PC-9 (cell line): ENCODE results near the gene PRDM16. TPM values are rescaled to one million over a fixed set of nuclear protein-coding genes. Genes with fewer than 3 reads are reported as not detected.

Source experiments
- BruUV-seq: library from RNA; stranded (reverse); fragments of 400-500 nt; replicated peaks from 2 replicates; lab custom pipeline; 2021; lab: Mats Ljungman, UMichigan
- CTCF ChIA-PET: fragments of 300-600 bp; sonication (Branson Sonifier 250); formaldehyde crosslinking; loops from one replicate; lab custom pipeline; 2022; ENCODE audit warnings: antibody characterized with exemption; lab: Charles Lee
- POLR2A ChIA-PET: fragments of 300-600 bp; sonication (Branson Sonifier 250); formaldehyde crosslinking; loops from one replicate; lab custom pipeline; 2022; ENCODE audit warnings: antibody characterized with exemption; ENCODE audit not compliant: unreplicated experiment; lab: Charles Lee
- DNase-seq, 2 experiments: peaks; one replicate each; pipeline versions ENCODE4 v3.0.0 to v3.0.0-alpha.2; 2015 to 2022; ENCODE audit warnings: mixed read lengths in 1 of 2
- H2AFZ ChIP-seq: fragments of 200-600 bp; sonication (generic); 2 replicates; pipeline ENCODE4 v1.8.1; 2017; ENCODE audit warnings: antibody characterized with exemption
- H3F3A ChIP-seq: fragments of 200-600 bp; sonication (generic); 2 replicates; pipeline ENCODE4 v1.8.1; 2017; ENCODE audit warnings: antibody characterized with exemption, mild to moderate bottlenecking, low read depth; ENCODE audit not compliant: insufficient read depth
- H3K27ac ChIP-seq: fragments of 200-600 bp; sonication (generic); 2 replicates; pipeline ENCODE4 v1.6.1; 2016; ENCODE audit warnings: mixed run types
- H3K27me3 ChIP-seq: fragments of 200-600 bp; sonication (generic); 2 replicates; pipeline ENCODE4 v1.6.1; 2016; ENCODE audit warnings: low read depth, mixed run types; ENCODE audit not compliant: insufficient read depth
- H3K36me3 ChIP-seq: fragments of 200-600 bp; sonication (generic); 2 replicates; pipeline ENCODE4 v1.6.1; 2016; ENCODE audit warnings: low read depth, mixed run types
- H3K4me1 ChIP-seq: fragments of 200-600 bp; sonication (generic); replicated peaks from 2 replicates; pipeline ENCODE4 v1.6.1; 2016; ENCODE audit warnings: mixed run types; ENCODE audit not compliant: insufficient read depth
- H3K4me2 ChIP-seq: fragments of 200-600 bp; sonication (generic); 2 replicates; pipeline ENCODE4 v1.6.1; 2017; ENCODE audit warnings: mixed run types
- H3K4me3 ChIP-seq: fragments of 200-600 bp; sonication (generic); 2 replicates; pipeline ENCODE4 v1.6.1; 2016; ENCODE audit warnings: mixed run types
- H3K79me2 ChIP-seq: fragments of 200-600 bp; sonication (generic); 2 replicates; pipeline ENCODE4 v1.6.1; 2017; ENCODE audit warnings: low read depth, mixed run types
- H3K9me2 ChIP-seq: fragments of 200-600 bp; sonication (generic); 2 replicates; pipeline ENCODE4 v1.8.1; 2017; ENCODE audit warnings: mild to moderate bottlenecking; ENCODE audit not compliant: insufficient read depth
- H3K9me3 ChIP-seq: fragments of 200-600 bp; sonication (generic); 2 replicates; pipeline ENCODE4 v1.8.1; 2016; ENCODE audit warnings: low read depth; ENCODE audit not compliant: insufficient read depth
- H4K20me1 ChIP-seq: fragments of 200-600 bp; sonication (generic); 2 replicates; pipeline ENCODE4 v1.8.1; 2017; ENCODE audit not compliant: insufficient read depth
- CTCF ChIP-seq: fragments of 200-600 bp; sonication (generic); conservative IDR thresholded peaks from 2 replicates; pipeline ENCODE4 v1.6.1; 2017; ENCODE audit warnings: mixed run types, antibody characterized with exemption, mild to moderate bottlenecking, moderate library complexity
- EZH2 ChIP-seq: fragments of 200-600 bp; sonication (generic); IDR thresholded peaks from 2 replicates; pipeline ENCODE4 v1.8.0; 2017; ENCODE audit warnings: antibody characterized with exemption, low read depth
- intact Hi-C: fragments of 100-400 bp; cut with micrococcal nuclease; formaldehyde crosslinking; loops from one replicate; pipeline ENCODE4 v1.10.0; 2022; ENCODE audit not compliant: unreplicated experiment
- total RNA-seq: library from RNA; stranded (reverse); gene quantifications from 2 replicates; pipeline ENCODE4 v1.2.3, GENCODE V29; 2021

The PRDM16 gene
- total RNA-seq, 1 experiment from 2014 or later: not detected

GRCh38 chr1:3330771-3331245 is 261.8 kb downstream of the PRDM16 start:
- Histone ChIP-seq H3K9me2 (no peaks in the 10 kb centered on the region), H3K4me3 (no peak overlapping the region), H3K27ac (no peak overlapping the region), H3F3A (no peaks in the 10 kb centered on the region), H3K4me1 (no peaks in the 10 kb centered on the region), H3K79me2 (no peaks in the 10 kb centered on the region), H3K9me3 (no peaks in the 10 kb centered on the region), H3K4me2 (no peak overlapping the region), H2AFZ (no peak overlapping the region), H3K27me3 (peaks cover 95% of the 10 kb centered on the region), H3K36me3 (no peaks in the 10 kb centered on the region), H4K20me1 (no peaks in the 10 kb centered on the region)
- CTCF ChIA-PET: no interaction called here
- POLR2A ChIA-PET: no interaction called here
- intact Hi-C loops: no loop called here
- no TSS peak for BruUV-seq
- TF ChIP-seq EZH2: no peak
- no peak for TF ChIP-seq CTCF
- DNase-seq: no peak

GRCh38 chr1:3331564-3331963 is 262.6 kb downstream of the PRDM16 start:
- peaks cover 93% of the 10 kb centered on the region for H3K27me3 ChIP-seq
- no peaks in the 10 kb centered on the region for H3K9me3 ChIP-seq
- no peaks in the 10 kb centered on the region for H3K4me1 ChIP-seq
- H3K4me2 ChIP-seq: no peak overlapping the region
- no TSS peak for BruUV-seq
- peaks cover 6% of the 10 kb centered on the region; the same call in 1 of the 2 replicates for H3F3A ChIP-seq
- H3K36me3 ChIP-seq: no peaks in the 10 kb centered on the region
- ChIA-PET CTCF (no interaction called here), POLR2A (no interaction called here)
- H4K20me1 ChIP-seq: no peaks in the 10 kb centered on the region
- TF ChIP-seq CTCF (no peak), EZH2 (no peak)
- H3K27ac ChIP-seq: no peak overlapping the region
- H2AFZ ChIP-seq: no peak overlapping the region
- no peak for DNase-seq
- no peaks in the 10 kb centered on the region for H3K9me2 ChIP-seq
- intact Hi-C loops: no loop called here
- H3K4me3 ChIP-seq: no peak overlapping the region
- H3K79me2 ChIP-seq: no peaks in the 10 kb centered on the region

- no peaks in the 10 kb centered on the region for H3K36me3 ChIP-seq
- no peak overlapping the region for H2AFZ ChIP-seq
- H3K4me1 ChIP-seq: no peaks in the 10 kb centered on the region
- TF ChIP-seq EZH2: no peak
- TF ChIP-seq CTCF: no peak
- intact Hi-C loops: no loop called here
- no peak overlapping the region for H3K4me3 ChIP-seq
- H3K4me2 ChIP-seq: no peak overlapping the region
- DNase-seq: no peak
- H3K9me3 ChIP-seq: no peaks in the 10 kb centered on the region
- H3F3A ChIP-seq: peaks cover 10% of the 10 kb centered on the region; the same call in 1 of the 2 replicates
- H3K27me3 ChIP-seq: peaks cover 88% of the 10 kb centered on the region
- no peaks in the 10 kb centered on the region for H3K79me2 ChIP-seq
- H3K9me2 ChIP-seq: no peaks in the 10 kb centered on the region
- no TSS peak for BruUV-seq
- CTCF ChIA-PET: no interaction called here
- no peaks in the 10 kb centered on the region for H4K20me1 ChIP-seq
- H3K27ac ChIP-seq: no peak overlapping the region
- POLR2A ChIA-PET: no interaction called here
Observed at GRCh38 chr1:3332043-3332442, 263.0 kb downstream of the PRDM16 start.
